Spleen (tissue), 7 donors: Measurements from ENCODE around the gene HCAR3.
"Not testable (repeated sequence)": the region's sequence is repeated elsewhere in the genome, so short reads cannot be mapped to it uniquely, and the experiment has no call there.

Experiments used
- POLR2A ChIP-seq, 3 donors: fragments of 450-650 bp; IDR thresholded peaks; one replicate each; pipeline ENCODE4 v1.5.1; 2017; ENCODE audit warnings: antibody characterized with exemption in 3 of 3, mild to moderate bottlenecking in 1 of 3
- TF ChIP-seq, protein P1 (sequence below), 11 experiments: fragments of 200-600 bp in 7 of 11; fragments of 450-650 bp in 4 of 11; sonication (generic) in 4 of 11; IDR thresholded peaks in 8 of 11; conservative IDR thresholded peaks in 3 of 11; 1 replicate in 7 of 11; 2 replicates in 4 of 11; pipeline versions ENCODE4 v1.4.0 to v1.8.0; 2016 to 2021; ENCODE audit warnings: antibody characterized with exemption in 11 of 11, inconsistent platforms in 4 of 11, mild to moderate bottlenecking in 1 of 11
- donor health status: DM: no; HTN: no; CAD: no; lungs with moderate emphysema.
- donor health status: DM: no; HTN: no; CAD: no.
- donor health status: DM: no; HTN: no; CAD: no.

DNA sequence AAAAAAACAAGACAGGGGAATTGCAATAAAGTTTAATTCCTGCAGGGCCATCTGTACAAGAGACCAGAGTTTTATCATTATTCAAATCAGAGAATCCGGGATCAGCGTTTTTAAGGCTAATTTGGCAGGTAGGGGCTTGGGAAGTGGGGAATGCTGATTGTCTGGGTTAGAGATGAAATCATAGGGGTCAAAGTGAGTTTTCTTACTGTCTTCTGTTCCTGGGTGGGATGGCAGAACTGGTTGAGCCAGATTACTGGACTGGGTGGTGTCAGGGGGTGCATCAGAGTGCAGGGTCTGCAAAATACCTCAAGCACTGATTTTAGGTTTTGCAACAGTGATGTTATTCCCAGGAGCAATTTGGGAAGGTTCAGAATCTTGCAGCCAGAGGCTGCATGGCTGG, 6.3 kb downstream of the HCAR3 start:
- TF ChIP-seq, protein P1, sequence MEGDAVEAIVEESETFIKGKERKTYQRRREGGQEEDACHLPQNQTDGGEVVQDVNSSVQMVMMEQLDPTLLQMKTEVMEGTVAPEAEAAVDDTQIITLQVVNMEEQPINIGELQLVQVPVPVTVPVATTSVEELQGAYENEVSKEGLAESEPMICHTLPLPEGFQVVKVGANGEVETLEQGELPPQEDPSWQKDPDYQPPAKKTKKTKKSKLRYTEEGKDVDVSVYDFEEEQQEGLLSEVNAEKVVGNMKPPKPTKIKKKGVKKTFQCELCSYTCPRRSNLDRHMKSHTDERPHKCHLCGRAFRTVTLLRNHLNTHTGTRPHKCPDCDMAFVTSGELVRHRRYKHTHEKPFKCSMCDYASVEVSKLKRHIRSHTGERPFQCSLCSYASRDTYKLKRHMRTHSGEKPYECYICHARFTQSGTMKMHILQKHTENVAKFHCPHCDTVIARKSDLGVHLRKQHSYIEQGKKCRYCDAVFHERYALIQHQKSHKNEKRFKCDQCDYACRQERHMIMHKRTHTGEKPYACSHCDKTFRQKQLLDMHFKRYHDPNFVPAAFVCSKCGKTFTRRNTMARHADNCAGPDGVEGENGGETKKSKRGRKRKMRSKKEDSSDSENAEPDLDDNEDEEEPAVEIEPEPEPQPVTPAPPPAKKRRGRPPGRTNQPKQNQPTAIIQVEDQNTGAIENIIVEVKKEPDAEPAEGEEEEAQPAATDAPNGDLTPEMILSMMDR (IDR thresholded peaks at IDR 0.05 in 8 of 11, conservative IDR thresholded peaks at IDR 0.05 in 3 of 11): not testable (repeated sequence)
- TF ChIP-seq POLR2A (IDR thresholded peaks at IDR 0.05): not testable (repeated sequence)
